GM18873 (cell line): ENCODE measurements around the gene CELF2.

Source experiments
- ATAC-seq: cut with Tn5 transposase; IDR thresholded peaks from one replicate; pipeline ENCODE4 v1.9.1; 2021; ENCODE audit warnings: mild to moderate bottlenecking, moderate library complexity, moderate number of reproducible peaks; ENCODE audit not compliant: unreplicated experiment, low FRiP score

CELF2 gene

DNA sequence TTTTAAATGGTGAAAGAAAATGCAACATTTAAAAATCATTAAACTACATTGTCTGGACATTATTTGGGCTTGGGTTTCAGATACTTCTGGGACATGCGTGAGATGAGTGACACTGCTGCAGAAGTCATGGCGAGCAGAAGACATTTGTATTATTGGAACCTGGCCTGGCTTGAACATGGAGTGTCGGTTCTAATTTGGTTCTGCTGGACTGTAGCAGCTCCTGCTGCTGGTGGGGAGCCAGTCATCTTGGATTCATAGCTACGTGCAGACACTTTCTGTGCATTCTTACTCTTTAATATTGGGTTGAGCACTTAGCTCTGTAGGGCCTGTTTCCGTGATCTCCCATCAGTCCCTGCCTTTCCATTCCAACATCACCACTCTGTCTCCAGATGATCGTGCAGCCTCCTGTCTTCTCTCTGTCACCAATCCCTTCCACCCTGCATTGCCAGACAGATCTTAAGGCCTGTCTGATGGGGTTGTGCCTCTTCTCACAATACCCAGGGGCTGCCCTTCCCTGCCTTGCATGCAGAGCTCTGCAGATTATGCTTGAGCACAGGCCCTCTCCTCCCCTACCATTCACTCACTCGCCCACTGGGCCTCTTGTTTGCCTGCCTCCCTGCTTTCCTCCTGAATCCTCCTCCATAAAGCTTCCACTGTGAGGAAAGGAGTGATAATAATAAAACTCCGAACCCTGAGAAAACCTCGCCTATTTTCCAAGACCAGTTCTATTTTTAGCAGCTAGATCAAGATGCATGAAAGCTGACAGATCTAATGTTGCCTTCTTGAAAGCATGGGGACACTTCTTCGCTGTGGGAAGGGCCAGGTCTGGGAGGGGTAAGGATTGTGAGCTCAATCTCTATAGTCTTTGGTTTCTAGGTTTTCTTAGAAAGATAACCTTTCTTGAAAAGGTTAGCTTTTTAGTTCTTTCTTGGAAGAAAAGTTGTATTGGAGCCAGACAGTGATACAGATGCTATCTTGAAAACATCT, 32.9 kb downstream of the CELF2 start:
- no peak for ATAC-seq

DNA sequence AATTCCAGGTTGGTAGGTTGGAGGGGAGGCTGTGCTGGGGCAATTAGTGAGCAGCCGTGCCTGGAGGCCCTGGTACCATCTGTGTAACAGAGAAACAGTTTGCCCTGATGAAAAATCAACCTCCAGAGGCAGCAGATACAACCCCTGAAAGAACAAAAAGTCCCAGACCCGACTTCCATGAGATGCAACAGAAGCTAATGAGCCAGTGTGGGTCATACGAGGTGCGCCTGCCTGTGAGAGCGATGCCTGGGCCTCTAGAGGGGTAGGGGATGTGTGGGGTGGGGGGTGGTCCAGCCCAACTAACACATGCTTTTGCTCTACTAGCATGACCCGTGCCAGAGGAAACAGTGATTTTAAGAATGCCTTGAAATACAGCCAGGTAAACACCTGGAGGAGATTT, 39.3 kb downstream of the CELF2 start:
- no peak for ATAC-seq

DNA sequence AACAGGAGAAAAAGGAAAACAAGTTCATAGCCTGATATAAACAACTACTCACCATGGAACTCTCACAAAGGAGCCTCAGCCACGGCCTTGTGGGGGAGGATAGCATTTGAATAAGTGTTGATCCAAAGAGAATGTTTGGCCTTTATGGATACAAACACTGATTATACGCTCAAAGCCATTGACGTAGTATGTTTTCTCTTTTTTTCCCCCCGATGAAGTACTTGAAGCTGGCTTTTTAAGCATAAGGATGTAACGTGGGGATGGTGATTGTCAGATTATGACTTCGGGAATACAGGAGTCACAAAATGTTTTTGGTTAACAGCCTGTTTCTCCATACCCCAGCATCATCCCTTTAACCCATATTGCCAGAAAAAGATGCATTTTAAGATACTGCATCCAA, 39.8 kb downstream of the CELF2 start:
- ATAC-seq, result no peak

DNA sequence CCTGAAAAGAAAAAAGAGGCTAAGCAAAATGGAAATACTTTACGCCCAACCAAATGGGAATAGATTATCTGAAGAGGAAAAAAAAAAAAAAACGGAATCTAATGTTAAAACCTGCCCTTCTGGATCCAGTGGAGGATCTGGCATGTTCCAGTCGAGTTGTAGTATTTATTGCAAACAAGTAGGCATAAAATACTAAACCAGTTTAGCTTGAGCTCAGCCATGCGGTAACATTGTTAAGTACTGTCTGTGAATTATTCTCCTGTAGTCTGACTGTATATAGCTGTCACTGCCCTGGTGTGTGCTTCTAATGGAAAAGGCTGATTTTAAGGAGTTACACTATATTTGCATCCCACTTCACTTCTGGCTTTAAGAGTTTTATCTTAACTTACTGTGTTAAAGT, 40.3 kb downstream of the CELF2 start:
- ATAC-seq, result no peak

DNA sequence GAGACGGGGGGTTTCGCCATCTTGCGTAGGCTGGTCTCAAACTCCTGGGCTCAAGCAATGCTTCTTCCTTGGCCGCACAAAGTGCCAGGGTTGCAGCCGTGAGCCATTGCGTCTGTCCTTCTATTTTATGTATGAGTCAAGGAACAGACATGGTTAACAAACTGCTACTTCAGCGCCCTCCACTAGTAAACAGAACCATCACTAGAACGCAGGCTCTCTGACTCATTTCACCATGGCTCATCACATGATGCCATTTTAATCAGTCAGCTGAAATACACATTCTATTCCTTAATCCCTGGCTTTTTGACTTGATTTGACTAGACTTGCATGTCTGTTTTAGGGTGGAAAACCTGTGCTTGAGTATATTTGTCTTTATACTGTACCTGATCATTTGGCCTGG, 41.3 kb downstream of the CELF2 start:
- ATAC-seq, result no peak

DNA sequence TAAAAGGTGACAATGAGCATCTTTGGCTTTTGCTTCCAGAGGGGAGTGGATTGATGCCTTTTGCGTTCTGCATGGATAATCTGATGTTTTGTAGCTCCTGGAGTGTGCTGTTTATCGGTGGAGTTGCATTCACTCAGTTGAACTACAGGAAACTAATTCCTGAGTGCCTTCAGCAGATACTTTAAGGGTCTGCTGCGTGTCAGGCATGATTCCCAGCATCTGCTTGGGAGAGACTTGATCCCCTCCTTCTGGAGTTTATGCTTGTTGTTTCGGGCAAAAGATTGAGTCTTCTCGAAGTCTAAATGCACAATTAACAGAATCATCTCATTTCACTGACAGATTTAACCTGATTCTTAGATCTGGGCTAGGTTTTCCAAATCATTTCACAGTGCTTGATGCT, 46.2 kb downstream of the CELF2 start:
- ATAC-seq, result no peak

DNA sequence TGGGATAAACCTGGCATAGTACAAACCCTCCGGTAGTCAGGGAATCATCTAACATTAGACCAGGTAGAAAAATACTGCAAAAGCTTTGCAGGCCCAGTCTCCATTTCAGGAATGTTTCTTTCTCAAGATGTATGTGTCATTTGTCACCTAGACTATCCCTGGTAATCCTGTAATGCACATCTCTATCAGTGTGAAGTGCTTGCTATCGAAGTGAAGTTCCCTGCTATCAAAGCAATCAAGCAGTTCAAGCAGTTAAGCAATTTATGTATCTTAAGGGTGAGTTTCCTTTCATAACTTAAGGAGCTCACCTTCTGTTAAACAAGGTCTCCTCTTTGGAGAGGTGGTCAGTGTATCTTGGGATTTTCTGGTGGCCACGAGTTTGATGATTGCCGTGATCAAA, 47.2 kb downstream of the CELF2 start:
- ATAC-seq, result no peak

DNA sequence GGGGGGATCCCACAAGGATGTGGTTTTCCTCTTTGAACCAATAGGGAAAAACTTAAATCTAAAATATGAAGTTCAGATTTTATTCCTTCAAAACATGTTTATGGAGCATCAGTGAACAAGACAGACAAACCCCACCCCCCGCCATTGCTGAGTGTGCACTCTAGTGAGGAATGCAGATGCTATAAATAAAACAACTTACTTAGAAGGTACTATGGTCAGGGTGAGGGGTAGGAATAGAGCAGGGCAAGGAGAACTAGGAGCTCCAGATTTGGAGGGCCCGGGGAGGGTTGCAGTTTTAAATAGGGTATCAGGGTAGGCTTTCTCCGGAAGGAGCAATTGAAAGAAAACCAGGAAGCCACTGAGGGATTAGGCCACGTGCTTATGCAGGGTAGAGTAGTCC, 47.9 kb downstream of the CELF2 start:
- ATAC-seq, result no peak

DNA sequence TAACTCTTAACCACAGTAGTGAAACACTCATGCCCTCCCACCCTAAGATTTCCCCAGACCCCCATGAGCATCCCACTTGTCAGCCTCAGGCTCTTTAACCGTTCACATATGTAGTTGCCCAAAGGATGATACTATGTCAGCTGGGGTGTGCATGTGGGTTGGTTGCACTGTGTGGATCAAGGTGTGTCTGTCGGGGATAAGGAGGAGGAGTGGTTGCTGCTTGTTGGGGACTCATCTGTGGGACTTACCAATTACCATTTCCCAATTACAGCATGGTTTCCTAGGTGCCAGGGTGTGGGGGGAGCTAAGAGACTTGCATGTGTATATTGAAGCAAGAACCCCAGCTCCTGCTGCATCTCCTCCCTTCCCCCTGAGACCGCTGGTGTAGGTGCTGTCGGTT, 48.8 kb downstream of the CELF2 start:
- ATAC-seq, result no peak

DNA sequence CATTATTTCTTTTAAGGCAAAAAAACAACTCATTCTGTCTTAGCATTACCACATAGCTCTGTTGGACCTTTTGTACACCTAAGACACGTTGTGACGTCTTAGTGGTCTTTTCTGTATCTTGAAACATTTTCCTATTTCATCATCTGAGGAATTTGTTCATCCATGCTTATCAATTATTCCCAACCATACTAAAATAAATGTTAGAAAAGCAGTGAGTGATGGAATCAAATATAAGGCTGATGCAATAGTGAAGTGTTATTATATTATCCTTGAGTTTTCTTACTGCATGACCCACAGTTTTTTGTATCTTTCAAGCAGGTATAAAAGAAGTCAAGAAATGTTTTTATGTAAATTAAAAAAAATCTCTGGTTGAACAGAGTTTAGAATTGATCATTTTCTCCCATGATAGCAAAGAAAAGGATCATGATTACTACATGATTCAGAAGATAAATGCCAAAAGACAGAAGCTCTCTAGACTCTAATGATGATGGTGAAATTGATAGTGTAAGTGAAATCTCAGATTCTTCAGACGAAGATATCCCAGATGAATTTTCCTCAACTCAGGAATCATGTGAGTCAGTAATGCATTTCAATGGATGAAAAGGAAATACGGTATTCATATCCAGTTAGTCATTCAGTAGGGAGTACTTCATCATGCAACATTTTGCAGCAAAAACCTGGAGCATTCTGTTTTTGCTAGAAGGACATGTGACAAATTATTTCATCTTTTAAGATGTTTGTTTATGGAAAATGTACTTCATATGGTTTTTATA, 51.4 kb downstream of the CELF2 start:
- no peak for ATAC-seq

DNA sequence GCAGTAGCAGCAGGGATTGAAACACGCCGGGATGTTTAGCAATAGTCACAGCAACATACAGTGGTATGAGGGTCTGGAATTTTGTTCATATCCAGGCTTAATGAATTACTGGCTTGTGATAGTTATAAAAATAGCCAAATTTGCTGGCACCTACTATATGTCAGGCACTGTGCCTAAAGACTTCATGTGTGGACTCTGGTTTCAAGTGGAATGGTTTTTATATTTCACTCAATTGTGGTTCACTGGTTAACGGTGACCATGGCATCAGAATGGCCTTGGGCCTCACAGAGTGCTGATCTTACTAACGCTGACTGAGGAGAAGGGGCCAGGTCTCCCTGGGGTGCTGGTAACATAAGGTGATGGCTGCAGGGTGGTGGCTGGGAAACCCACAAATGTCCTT, 55.7 kb downstream of the CELF2 start:
- no peak for ATAC-seq

DNA sequence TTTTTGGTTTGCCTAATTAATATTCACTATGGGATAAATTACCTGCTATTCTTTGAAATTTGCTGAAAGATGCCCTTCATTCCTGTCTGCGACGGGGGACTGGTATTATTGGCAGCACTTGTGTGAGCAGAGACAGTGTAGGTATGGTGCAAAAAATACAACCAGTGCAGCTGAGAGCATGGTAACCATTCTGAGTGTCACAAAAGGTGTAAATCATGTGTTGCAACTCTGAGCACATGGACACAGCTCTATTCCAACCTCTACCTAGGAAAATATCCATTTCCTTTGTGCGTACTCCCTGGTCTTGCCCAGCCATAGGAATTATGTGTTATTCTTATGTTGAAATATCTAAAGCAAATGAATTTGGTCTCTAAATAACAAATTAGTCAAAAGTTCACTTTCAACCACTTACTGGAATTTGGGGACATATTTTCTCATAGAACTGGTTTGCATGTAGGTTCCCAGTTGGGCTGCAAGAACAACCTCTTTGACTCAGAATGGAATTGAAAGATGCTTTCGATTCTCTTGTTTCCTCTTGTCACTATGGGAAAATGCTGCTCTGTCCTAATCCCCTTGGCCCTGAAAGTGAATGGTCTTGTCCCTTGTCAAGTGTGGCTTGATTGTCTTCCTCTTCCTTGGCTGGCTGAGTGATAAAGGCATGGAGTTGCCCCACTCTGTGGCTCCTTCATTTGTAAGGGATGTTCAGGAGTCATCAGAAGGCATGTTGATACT, 57.0 kb downstream of the CELF2 start:
- ATAC-seq, result no peak

DNA sequence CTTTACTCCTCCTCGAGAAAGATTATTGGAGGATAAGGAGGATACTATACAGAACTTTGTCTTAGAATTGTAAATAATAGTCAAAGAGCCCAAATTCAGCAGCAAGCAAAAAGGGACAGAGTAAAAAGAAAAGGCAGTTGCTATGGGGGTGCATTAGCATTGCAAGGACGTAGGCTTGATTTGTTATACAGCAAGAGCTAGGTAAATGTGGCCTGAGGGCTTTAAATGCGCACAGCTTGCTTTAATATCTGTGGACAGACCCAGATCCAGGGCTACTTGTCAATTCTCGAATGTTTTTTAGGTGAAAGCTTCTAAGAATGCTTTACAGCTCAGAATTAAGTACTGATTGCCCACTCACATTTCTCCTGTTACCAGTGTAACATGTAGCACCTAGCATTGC, 58.5 kb downstream of the CELF2 start:
- ATAC-seq, result no peak

DNA sequence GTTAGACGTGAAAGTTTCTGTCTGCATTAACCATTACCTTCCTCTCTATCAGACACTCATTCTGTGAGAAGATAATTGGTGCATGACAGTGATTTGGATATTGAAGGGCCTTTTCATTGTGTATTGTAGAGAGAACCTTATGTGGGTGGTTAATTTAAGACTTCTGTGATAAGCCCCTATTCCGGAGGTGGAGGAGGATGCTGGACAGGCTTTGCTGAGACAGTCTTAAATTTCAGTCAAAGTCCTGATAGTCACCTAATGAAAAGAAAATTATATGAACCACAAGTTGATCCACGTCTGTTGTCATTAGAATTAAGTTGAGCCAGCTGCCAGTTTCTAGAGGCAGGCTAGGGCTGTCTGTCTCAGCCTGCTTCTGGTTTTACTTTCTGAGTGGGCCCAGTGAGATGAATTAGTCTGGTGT, 62.9 kb downstream of the CELF2 start:
- no peak for ATAC-seq

DNA sequence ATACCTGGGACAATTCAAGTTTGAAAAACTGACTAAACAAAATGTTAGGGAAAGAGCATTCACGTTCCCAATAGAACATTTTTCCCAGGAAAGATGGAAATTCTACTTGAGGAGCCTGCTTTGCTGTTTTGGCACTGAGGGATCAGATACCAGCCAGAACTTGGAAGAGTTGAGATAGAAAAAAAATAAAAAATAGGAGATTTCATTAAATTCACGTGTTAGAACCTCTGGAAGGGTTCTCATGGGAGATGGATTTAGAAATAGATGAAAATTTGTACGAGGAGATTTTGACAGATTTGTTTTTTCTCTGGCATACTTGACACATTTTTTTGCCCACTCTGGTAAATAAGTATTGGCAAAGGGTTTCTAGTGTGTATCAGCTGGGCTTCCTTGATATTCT, 63.7 kb downstream of the CELF2 start:
- ATAC-seq, result no peak

DNA sequence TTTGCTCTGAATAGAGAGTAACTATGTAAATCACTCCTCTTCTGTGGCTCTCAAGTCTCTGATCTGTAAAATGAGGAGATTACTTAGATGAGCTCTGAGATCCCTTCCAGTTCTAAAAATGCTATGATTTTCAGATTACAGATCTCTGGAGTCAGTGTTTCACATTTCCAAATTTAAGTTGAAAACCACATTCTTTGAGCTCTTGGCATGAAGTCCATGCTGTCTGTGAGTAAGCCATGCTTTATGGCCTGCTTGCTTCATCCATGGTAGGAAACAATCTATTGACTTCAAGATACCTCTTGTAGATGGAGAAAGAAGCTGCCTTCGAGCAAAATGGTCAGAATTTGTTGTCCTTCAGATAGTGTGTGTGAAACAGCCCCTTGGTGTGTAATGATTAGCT, 64.9 kb downstream of the CELF2 start:
- ATAC-seq, result no peak

DNA sequence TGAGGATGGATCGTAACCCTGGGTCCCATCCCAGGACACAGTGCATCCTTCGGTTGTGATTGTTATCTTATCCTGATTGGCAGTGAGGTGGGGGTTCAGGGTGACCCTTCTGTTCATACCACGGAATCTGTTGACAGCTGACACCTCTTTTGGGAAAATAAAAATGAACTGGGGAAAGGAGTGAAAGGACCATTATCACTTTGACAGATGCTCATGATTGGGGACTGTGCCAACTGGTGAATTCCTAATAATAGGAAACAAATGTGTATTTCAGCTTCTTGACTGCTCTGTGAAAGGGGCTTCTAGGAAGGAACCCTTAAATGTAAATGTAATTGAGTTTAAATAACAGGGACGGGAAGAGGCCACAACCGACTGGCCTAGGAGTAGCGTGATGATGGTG, 65.4 kb downstream of the CELF2 start:
- no peak for ATAC-seq

DNA sequence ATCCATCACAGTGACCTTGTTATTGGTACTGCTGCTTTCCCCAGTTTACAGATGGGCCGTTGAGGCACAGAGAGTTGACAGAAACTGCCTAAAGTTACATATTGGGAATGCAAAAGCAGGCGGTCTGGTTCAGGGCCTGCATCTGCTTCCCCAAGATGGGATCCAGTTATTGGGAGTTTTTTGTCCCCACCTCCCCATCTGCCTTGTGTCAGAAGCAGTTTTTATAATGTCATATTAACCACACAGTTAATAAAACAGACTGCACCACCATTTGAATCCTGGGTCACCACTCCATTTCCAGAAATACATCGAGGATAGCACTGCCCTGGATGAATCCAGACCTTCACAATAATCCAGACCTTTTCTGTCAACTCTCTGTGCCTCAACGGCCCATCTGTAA, 67.9 kb downstream of the CELF2 start:
- no peak for ATAC-seq

DNA sequence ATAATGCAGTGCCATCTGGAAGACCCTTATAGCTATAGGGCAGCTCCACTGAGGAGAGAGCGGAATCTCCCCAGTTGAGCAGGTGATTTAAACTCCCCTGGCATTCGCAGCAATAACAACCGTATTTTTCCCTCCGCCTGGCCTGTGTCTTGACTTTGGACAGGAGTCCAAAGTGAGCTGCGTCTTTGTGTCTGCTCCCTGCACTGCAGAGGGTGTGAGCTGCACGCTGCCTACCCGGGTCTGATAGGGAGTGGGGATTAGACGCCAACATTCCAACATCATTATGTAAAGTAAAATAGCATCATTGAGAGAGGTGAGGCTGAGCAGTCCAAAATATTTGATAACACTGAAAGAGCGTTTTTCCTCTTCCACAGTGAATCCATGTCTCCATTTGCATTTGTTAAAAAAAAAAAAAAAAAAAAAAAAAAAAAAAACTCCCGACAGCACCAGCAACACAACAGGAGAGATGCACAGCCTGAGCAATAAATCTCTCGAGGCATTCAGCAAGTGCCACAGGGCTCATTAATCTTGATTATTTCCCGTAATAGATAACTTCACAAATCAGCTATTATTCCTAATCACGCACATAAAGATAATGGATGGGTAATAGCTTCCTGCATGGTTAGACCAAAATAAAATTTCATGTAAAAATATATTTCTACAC, 68.6 kb downstream of the CELF2 start:
- ATAC-seq, result no peak

DNA sequence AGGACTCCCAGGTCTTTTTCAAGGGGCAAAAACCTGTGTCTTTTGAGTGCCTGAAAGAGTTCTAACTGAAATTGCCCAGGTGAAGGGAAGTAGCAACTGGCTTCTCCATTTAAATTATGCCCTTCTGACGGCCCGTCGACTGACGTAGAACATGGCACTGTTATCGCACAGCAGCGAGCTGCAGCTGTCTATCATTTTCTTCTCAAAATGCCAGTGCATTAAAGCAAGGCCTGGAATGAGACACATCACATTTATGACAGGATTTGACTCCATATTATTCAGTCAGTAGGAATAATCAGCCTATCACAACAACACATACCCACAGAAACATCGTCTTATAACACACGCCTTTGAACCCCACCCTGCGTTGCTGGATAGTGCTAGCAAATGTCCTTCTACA, 69.7 kb downstream of the CELF2 start:
- no peak for ATAC-seq

DNA sequence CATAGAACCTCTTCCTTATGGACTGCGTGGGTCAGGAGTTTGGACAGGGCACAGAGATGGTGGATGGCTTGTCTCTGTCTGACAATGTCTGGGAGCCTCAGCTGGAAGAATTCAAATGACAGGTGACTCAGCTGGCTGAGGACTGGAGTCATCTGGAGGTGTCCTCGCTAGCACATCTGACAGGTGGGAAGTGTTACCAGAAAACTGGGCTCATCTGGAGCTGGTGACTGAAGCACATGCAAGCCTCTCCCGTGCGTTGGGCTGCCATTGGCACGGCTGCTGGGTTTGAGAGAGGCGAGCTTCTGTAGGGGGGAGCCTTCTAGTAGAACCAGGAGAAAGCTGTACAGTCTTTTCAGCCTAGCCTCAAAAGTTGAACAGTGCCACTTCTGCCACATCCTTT, 71.0 kb downstream of the CELF2 start:
- no peak for ATAC-seq
